A673 (cell line): ENCODE data around the gene KLHL1. TPM values are rescaled to one million over a fixed set of nuclear protein-coding genes. Genes with fewer than 3 reads are reported as not detected.

Experiments used
- BruUV-seq: library from RNA; stranded (reverse); fragments of 400-500 nt; replicated peaks from 2 replicates; lab custom pipeline; 2021; lab: Mats Ljungman, UMichigan
- CTCF ChIA-PET: fragments of 300-600 bp; sonication (Branson Sonifier 250); formaldehyde crosslinking; loops from one replicate; lab custom pipeline; 2022; ENCODE audit warnings: antibody characterized with exemption; lab: Charles Lee
- POLR2A ChIA-PET: fragments of 300-600 bp; sonication (Branson Sonifier 250); formaldehyde crosslinking; loops from one replicate; lab custom pipeline; 2022; ENCODE audit warnings: antibody characterized with exemption; ENCODE audit not compliant: low non-redundant PET; lab: Charles Lee
- DNase-seq: peaks from one replicate; pipeline ENCODE4 v3.0.0-alpha.2; 2015; ENCODE audit warnings: low spot score
- H3K27ac ChIP-seq: fragments of 200-600 bp; sonication (generic); 2 replicates; pipeline ENCODE4 v1.5.1; 2016; ENCODE audit warnings: mixed run types, low read depth, mild to moderate bottlenecking, mixed read lengths, antibody characterized with exemption, low read length; ENCODE audit not compliant: poor library complexity, severe bottlenecking
- H3K27me3 ChIP-seq: fragments of 200-600 bp; sonication (generic); replicated peaks from 2 replicates; pipeline ENCODE4 v1.6.1; 2017; ENCODE audit warnings: mixed run types, low read depth, mild to moderate bottlenecking, mixed read lengths, antibody characterized with exemption, low read length; ENCODE audit not compliant: insufficient read depth, poor library complexity
- H3K36me3 ChIP-seq: fragments of 200-600 bp; sonication (generic); 2 replicates; pipeline ENCODE4 v1.6.1; 2016; ENCODE audit warnings: mixed run types, mild to moderate bottlenecking, mixed read lengths, antibody characterized with exemption, low read length; ENCODE audit not compliant: insufficient read depth, poor library complexity, severe bottlenecking
- H3K4me1 ChIP-seq: fragments of 200-600 bp; sonication (generic); 2 replicates; pipeline ENCODE4 v1.6.1; 2017; ENCODE audit warnings: mixed run types, mild to moderate bottlenecking, mixed read lengths, antibody characterized with exemption, low read length; ENCODE audit not compliant: insufficient read depth, poor library complexity, severe bottlenecking
- H3K4me3 ChIP-seq: fragments of 200-600 bp; sonication (generic); 2 replicates; pipeline ENCODE4 v1.5.1; 2016; ENCODE audit warnings: low read depth, mixed run types, mild to moderate bottlenecking, mixed read lengths, low read length; ENCODE audit not compliant: poor library complexity, severe bottlenecking
- H3K9me3 ChIP-seq: fragments of 200-600 bp; sonication (generic); 2 replicates; pipeline ENCODE4 v1.6.1; 2016; ENCODE audit warnings: mixed run types, low read depth, mild to moderate bottlenecking, mixed read lengths, antibody characterized with exemption, low read length; ENCODE audit not compliant: poor library complexity, severe bottlenecking
- CTCF ChIP-seq: fragments of 300-800, 200-600 bp; sonication (generic); conservative IDR thresholded peaks from 2 replicates; pipeline ENCODE4 v1.5.1; 2017; ENCODE audit warnings: low read depth, mild to moderate bottlenecking, antibody characterized with exemption, low read length, moderate library complexity, mixed read lengths
- EZH2 ChIP-seq: fragments of 200-600 bp; sonication (generic); IDR thresholded peaks from 2 replicates; pipeline ENCODE4 v1.6.1; 2017; ENCODE audit warnings: borderline replicate concordance, low read depth, mild to moderate bottlenecking, mixed read lengths, antibody characterized with exemption, low read length; ENCODE audit not compliant: poor library complexity, severe bottlenecking
- intact Hi-C: fragments of 100-400 bp; cut with micrococcal nuclease; formaldehyde crosslinking; loops from one replicate; pipeline ENCODE4 v1.10.0; 2022; ENCODE audit not compliant: unreplicated experiment
- total RNA-seq: library from RNA; stranded (reverse); gene quantifications from 2 replicates; pipeline ENCODE4 v1.2.3, GENCODE V29; 2021

KLHL1 gene
- total RNA-seq, 1 experiment from 2014 or later, result not detected

- POLR2A ChIA-PET, result no interaction called here
- no peaks in the 10 kb centered on the region for H3K4me1 ChIP-seq
- no peaks in the 10 kb centered on the region for H3K9me3 ChIP-seq
- H3K4me3 ChIP-seq, result no peak overlapping the region
- intact Hi-C loops, result no loop called here
- no TSS peak for BruUV-seq
- TF ChIP-seq CTCF (no peak), EZH2 (no peak)
- CTCF ChIA-PET, result no interaction called here
- no peaks in the 10 kb centered on the region for H3K36me3 ChIP-seq
- no peaks in the 10 kb centered on the region for H3K27me3 ChIP-seq
- no peak overlapping the region for H3K27ac ChIP-seq
- DNase-seq, result peak; percentile 10
Measured at GRCh38 chr13:69872321-69873047, 235.8 kb downstream of the KLHL1 start.

GRCh38 chr13:69866555-69866954 is 241.7 kb downstream of the KLHL1 start:
- no peak for DNase-seq
- no peaks in the 10 kb centered on the region for H3K9me3 ChIP-seq
- CTCF ChIA-PET, result no interaction called here
- H3K27ac ChIP-seq, result no peak overlapping the region
- no peaks in the 10 kb centered on the region for H3K4me1 ChIP-seq
- TF ChIP-seq CTCF (no peak), EZH2 (no peak)
- POLR2A ChIA-PET, result no interaction called here
- no peaks in the 10 kb centered on the region for H3K36me3 ChIP-seq
- no TSS peak for BruUV-seq
- no peaks in the 10 kb centered on the region for H3K27me3 ChIP-seq
- intact Hi-C loops, result no loop called here
- H3K4me3 ChIP-seq, result no peak overlapping the region

GRCh38 chr13:69857183-69857821 is 250.9 kb downstream of the KLHL1 start:
- H3K27me3 ChIP-seq, result no peaks in the 10 kb centered on the region
- peak; percentile 58 for DNase-seq
- CTCF ChIA-PET, result no interaction called here
- no peak overlapping the region for H3K27ac ChIP-seq
- no peaks in the 10 kb centered on the region for H3K36me3 ChIP-seq
- no peak overlapping the region for H3K4me3 ChIP-seq
- no peaks in the 10 kb centered on the region for H3K4me1 ChIP-seq
- intact Hi-C loops, result loop anchor here (2.0 kb wide), 1 partner anchor 321 kb away; no protein-coding TSS in a partner anchor
- no TSS peak for BruUV-seq
- no peaks in the 10 kb centered on the region for H3K9me3 ChIP-seq
- POLR2A ChIA-PET, result no interaction called here
- TF ChIP-seq EZH2, result no peak
- TF ChIP-seq CTCF, result peak; percentile 82
